GM23338 (cell line): ENCODE results near the gene EPHB1. TPM values are rescaled to one million over a fixed set of nuclear protein-coding genes. Genes with fewer than 3 reads are reported as not detected.

Source experiments
- ATAC-seq: fragments of 200-7000 bp; cut with Tn5 transposase; 3 replicates; pipeline ENCODE4 v1.9.1; 2020
- DNase-seq: peaks from one replicate; pipeline ENCODE4 v3.0.0-alpha.2; 2015; ENCODE audit warnings: low spot score
- H2AFZ ChIP-seq: fragments of 200-600 bp; sonication (generic); 2 replicates; pipeline ENCODE4 v1.8.0; 2016; ENCODE audit warnings: antibody characterized with exemption, mild to moderate bottlenecking, moderate library complexity
- H3F3A ChIP-seq: fragments of 200-600 bp; sonication (generic); replicated peaks from 2 replicates; pipeline ENCODE4 v1.8.0; 2017; ENCODE audit warnings: antibody characterized with exemption, mixed run types, low read depth
- H3K27ac ChIP-seq: fragments of 200-600 bp; sonication (generic); 2 replicates; pipeline ENCODE4 v1.6.1; 2016; ENCODE audit warnings: low read depth
- H3K27me3 ChIP-seq: fragments of 200-600 bp; sonication (generic); 2 replicates; pipeline ENCODE4 v1.8.0; 2016; ENCODE audit warnings: mild to moderate bottlenecking, mixed run types, moderate library complexity; ENCODE audit not compliant: insufficient read depth
- H3K36me3 ChIP-seq: fragments of 200-600 bp; sonication (generic); 2 replicates; pipeline ENCODE4 v1.8.0; 2016; ENCODE audit warnings: mild to moderate bottlenecking; ENCODE audit not compliant: insufficient read depth
- H3K4me1 ChIP-seq: fragments of 200-600 bp; sonication (generic); 2 replicates; pipeline ENCODE4 v1.8.0; 2016; ENCODE audit warnings: mild to moderate bottlenecking, moderate library complexity; ENCODE audit not compliant: insufficient read depth
- H3K4me2 ChIP-seq: fragments of 200-600 bp; sonication (generic); 2 replicates; pipeline ENCODE4 v1.7.1; 2017; ENCODE audit warnings: mixed run types
- H3K4me3 ChIP-seq: fragments of 200-600 bp; sonication (generic); 2 replicates; pipeline ENCODE4 v1.6.1; 2016; ENCODE audit warnings: mixed run types
- H3K79me2 ChIP-seq: fragments of 200-600 bp; sonication (generic); replicated peaks from 2 replicates; pipeline ENCODE4 v1.8.0; 2017; ENCODE audit warnings: mild to moderate bottlenecking; ENCODE audit not compliant: insufficient read depth
- H3K9me2 ChIP-seq: fragments of 200-600 bp; sonication (generic); 2 replicates; pipeline ENCODE4 v1.8.0; 2017; ENCODE audit not compliant: insufficient read depth
- H4K20me1 ChIP-seq: fragments of 200-600 bp; sonication (generic); replicated peaks from 2 replicates; pipeline ENCODE4 v1.8.0; 2017; ENCODE audit warnings: mild to moderate bottlenecking; ENCODE audit not compliant: insufficient read depth
- H3K27ac Mint-ChIP-seq: 2 replicates; pipeline ENCODE4 v1.8.0; 2020; ENCODE audit warnings: inconsistent platforms, mild to moderate bottlenecking, moderate library complexity, mixed read lengths
- H3K27me3 Mint-ChIP-seq: 3 replicates; pipeline ENCODE4 v1.8.0; 2022; ENCODE audit warnings: low read depth, mild to moderate bottlenecking, moderate library complexity, mixed read lengths, inconsistent platforms; ENCODE audit not compliant: insufficient read depth, poor library complexity
- H3K36me3 Mint-ChIP-seq: 3 replicates; pipeline ENCODE4 v1.8.0; 2021; ENCODE audit warnings: low read depth, mild to moderate bottlenecking, inconsistent platforms, moderate library complexity, mixed read lengths
- H3K4me1 Mint-ChIP-seq: 3 replicates; pipeline ENCODE4 v1.8.0; 2020; ENCODE audit warnings: mild to moderate bottlenecking, inconsistent platforms, mixed read lengths
- H3K4me3 Mint-ChIP-seq: 3 replicates; pipeline ENCODE4 v1.8.0; 2021; ENCODE audit warnings: moderate library complexity, mild to moderate bottlenecking, inconsistent platforms, mixed read lengths
- H3K9me3 Mint-ChIP-seq: 3 replicates; pipeline ENCODE4 v1.8.0; 2020; ENCODE audit warnings: moderate library complexity, mild to moderate bottlenecking, inconsistent platforms, mixed read lengths
- CTCF ChIP-seq, 2 experiments: fragments of 200-600 bp in 1 of 2; sonication (generic) in 1 of 2; conservative IDR thresholded peaks; 2 replicates each; pipeline versions ENCODE4 v1.5.1 to v1.6.1; 2016 to 2017; ENCODE audit warnings: antibody characterized with exemption in 2 of 2, low read depth in 2 of 2, mild to moderate bottlenecking in 2 of 2, moderate library complexity in 1 of 2
- EZH2 ChIP-seq: fragments of 200-600 bp; sonication (generic); IDR thresholded peaks from one replicate; pipeline ENCODE4 v1.8.0; 2017; ENCODE audit warnings: antibody characterized with exemption, mild to moderate bottlenecking, low read depth; ENCODE audit not compliant: unreplicated experiment
- JUNB ChIP-seq: IDR thresholded peaks from one replicate; pipeline ENCODE4 v1.6.1; 2016; ENCODE audit warnings: antibody characterized with exemption; ENCODE audit not compliant: unreplicated experiment
- NANOG ChIP-seq: IDR thresholded peaks from 2 replicates; pipeline ENCODE4 v1.6.1; 2016; ENCODE audit warnings: antibody characterized with exemption, borderline replicate concordance
- STAT1 ChIP-seq: IDR thresholded peaks from one replicate; pipeline ENCODE4 v1.6.1; 2016; ENCODE audit warnings: antibody characterized with exemption; ENCODE audit not compliant: unreplicated experiment
- polyA plus RNA-seq: library from polyadenylated mRNA; unstranded; fragments of >200 nt; fragmentation: Nextera tagmentation; extraction: Ambion mirVana; gene quantifications from 2 replicates; pipeline ENCODE4 v1.2.1, GENCODE V29; 2016
- total RNA-seq: library from RNA; depleted of rRNA; stranded (reverse); fragments of >200 nt; shearing (Covaris generic); gene quantifications from 2 replicates; pipeline ENCODE4 v1.2.3, GENCODE V29; 2014
- TF ChIP-seq, protein P1 (sequence below): fragments of 250-450 bp; sonication (Bioruptor Pico); IDR thresholded peaks from 2 replicates; pipeline ENCODE4 v1.5.0; 2020; ENCODE audit warnings: mild to moderate bottlenecking, moderate library complexity

Gene EPHB1
- total and polyA plus RNA-seq, 2 experiments from 2014 or later = 2.7 to 5.2 TPM

GRCh38 chr3:135143474-135143873 lies 348.4 kb downstream of the EPHB1 start:
- Histone ChIP-seq H3K79me2 (no peaks in the 10 kb centered on the region), H3K36me3 (no peaks in the 10 kb centered on the region)
- TF ChIP-seq, protein P1, sequence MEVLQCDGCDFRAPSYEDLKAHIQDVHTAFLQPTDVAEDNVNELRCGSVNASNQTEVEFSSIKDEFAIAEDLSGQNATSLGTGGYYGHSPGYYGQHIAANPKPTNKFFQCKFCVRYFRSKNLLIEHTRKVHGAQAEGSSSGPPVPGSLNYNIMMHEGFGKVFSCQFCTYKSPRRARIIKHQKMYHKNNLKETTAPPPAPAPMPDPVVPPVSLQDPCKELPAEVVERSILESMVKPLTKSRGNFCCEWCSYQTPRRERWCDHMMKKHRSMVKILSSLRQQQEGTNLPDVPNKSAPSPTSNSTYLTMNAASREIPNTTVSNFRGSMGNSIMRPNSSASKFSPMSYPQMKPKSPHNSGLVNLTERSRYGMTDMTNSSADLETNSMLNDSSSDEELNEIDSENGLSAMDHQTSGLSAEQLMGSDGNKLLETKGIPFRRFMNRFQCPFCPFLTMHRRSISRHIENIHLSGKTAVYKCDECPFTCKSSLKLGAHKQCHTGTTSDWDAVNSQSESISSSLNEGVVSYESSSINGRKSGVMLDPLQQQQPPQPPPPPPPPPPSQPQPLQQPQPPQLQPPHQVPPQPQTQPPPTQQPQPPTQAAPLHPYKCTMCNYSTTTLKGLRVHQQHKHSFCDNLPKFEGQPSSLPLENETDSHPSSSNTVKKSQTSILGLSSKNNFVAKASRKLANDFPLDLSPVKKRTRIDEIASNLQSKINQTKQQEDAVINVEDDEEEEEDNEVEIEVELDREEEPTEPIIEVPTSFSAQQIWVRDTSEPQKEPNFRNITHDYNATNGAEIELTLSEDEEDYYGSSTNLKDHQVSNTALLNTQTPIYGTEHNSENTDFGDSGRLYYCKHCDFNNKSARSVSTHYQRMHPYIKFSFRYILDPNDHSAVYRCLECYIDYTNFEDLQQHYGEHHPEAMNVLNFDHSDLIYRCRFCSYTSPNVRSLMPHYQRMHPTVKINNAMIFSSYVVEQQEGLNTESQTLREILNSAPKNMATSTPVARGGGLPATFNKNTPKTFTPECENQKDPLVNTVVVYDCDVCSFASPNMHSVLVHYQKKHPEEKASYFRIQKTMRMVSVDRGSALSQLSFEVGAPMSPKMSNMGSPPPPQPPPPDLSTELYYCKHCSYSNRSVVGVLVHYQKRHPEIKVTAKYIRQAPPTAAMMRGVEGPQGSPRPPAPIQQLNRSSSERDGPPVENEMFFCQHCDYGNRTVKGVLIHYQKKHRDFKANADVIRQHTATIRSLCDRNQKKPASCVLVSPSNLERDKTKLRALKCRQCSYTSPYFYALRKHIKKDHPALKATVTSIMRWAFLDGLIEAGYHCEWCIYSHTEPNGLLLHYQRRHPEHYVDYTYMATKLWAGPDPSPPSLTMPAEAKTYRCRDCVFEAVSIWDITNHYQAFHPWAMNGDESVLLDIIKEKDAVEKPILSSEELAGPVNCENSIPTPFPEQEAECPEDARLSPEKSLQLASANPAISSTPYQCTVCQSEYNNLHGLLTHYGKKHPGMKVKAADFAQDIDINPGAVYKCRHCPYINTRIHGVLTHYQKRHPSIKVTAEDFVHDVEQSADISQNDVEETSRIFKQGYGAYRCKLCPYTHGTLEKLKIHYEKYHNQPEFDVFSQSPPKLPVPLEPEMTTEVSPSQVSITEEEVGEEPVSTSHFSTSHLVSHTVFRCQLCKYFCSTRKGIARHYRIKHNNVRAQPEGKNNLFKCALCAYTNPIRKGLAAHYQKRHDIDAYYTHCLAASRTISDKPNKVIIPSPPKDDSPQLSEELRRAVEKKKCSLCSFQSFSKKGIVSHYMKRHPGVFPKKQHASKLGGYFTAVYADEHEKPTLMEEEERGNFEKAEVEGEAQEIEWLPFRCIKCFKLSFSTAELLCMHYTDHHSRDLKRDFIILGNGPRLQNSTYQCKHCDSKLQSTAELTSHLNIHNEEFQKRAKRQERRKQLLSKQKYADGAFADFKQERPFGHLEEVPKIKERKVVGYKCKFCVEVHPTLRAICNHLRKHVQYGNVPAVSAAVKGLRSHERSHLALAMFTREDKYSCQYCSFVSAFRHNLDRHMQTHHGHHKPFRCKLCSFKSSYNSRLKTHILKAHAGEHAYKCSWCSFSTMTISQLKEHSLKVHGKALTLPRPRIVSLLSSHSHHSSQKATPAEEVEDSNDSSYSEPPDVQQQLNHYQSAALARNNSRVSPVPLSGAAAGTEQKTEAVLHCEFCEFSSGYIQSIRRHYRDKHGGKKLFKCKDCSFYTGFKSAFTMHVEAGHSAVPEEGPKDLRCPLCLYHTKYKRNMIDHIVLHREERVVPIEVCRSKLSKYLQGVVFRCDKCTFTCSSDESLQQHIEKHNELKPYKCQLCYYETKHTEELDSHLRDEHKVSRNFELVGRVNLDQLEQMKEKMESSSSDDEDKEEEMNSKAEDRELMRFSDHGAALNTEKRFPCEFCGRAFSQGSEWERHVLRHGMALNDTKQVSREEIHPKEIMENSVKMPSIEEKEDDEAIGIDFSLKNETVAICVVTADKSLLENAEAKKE = no peak
- TF ChIP-seq CTCF (conservative IDR thresholded peaks at IDR 0.05; ENCODE audit: low read depth in 2 of 2) = no peak
- TF ChIP-seq NANOG = no peak
- TF ChIP-seq STAT1 = no peak
- TF ChIP-seq EZH2 = no peak
- no peak for TF ChIP-seq JUNB

More at GRCh38 chr3:135143474-135143873, 348.4 kb downstream of the EPHB1 start:
- H3F3A ChIP-seq = no peaks in the 10 kb centered on the region
- H3K27ac Mint-ChIP-seq = no peak overlapping the region
- H3K9me2 ChIP-seq = no peaks in the 10 kb centered on the region
- no peaks in the 10 kb centered on the region for H3K4me1 ChIP-seq
- no peaks in the 10 kb centered on the region for H3K36me3 Mint-ChIP-seq
- peaks cover 3% of the 10 kb centered on the region; the same call in 1 of the 3 replicates for H3K4me1 Mint-ChIP-seq
- DNase-seq (no peak), ATAC-seq (no peak)
- H2AFZ ChIP-seq = no peak overlapping the region
- no peaks in the 10 kb centered on the region for H3K27me3 ChIP-seq
- no peak overlapping the region for H3K4me3 ChIP-seq
- no peaks in the 10 kb centered on the region; the same call in 2 of the 3 replicates for H3K9me3 Mint-ChIP-seq
- H3K27me3 Mint-ChIP-seq = no peaks in the 10 kb centered on the region
- no peak overlapping the region for H3K27ac ChIP-seq
- no peaks in the 10 kb centered on the region for H4K20me1 ChIP-seq
- H3K4me3 Mint-ChIP-seq = no peak overlapping the region
- H3K4me2 ChIP-seq = no peak overlapping the region
